Measurements from ENCODE around the gene PPM1E.
"Not testable (repeated sequence)": the region's sequence is repeated elsewhere in the genome, so short reads cannot be mapped to it uniquely, and the experiment has no call there.

Gene PPM1E

GRCh38 chr17:58829172-58829637 lies 73.6 kb downstream of the PPM1E start:
- no peak for DNase-seq (ENCODE audit: low spot score)

GRCh38 chr17:58831780-58832179 lies 76.1 kb downstream of the PPM1E start:
- no peak for TF ChIP-seq CTCF (IDR thresholded peaks at IDR 0.05; ENCODE audit: extremely low read depth, insufficient read depth, missing control alignments)
- in situ Hi-C loops (cut with MboI; ENCODE audit: low pct_unique_long_range_greater_than_20kb, low sequenced_read_pairs, unreplicated experiment) = no loop called here
- DNase-seq (ENCODE audit: low spot score) = no peak

More at GRCh38 chr17:58829172-58829637, 73.6 kb downstream of the PPM1E start:
- in situ Hi-C loops (cut with MboI; ENCODE audit: low pct_unique_long_range_greater_than_20kb, low sequenced_read_pairs, unreplicated experiment) = no loop called here
- no peak for TF ChIP-seq CTCF (IDR thresholded peaks at IDR 0.05; ENCODE audit: extremely low read depth, insufficient read depth, missing control alignments)

GRCh38 chr17:58832514-58832913 lies 76.9 kb downstream of the PPM1E start:
- TF ChIP-seq CTCF (IDR thresholded peaks at IDR 0.05; ENCODE audit: extremely low read depth, insufficient read depth, missing control alignments) = no peak
- in situ Hi-C loops (cut with MboI; ENCODE audit: low pct_unique_long_range_greater_than_20kb, low sequenced_read_pairs, unreplicated experiment) = no loop called here
- no peak for DNase-seq (ENCODE audit: low spot score)

GRCh38 chr17:58837699-58838098 lies 82.0 kb downstream of the PPM1E start:
- no peak for TF ChIP-seq CTCF (IDR thresholded peaks at IDR 0.05; ENCODE audit: extremely low read depth, insufficient read depth, missing control alignments)
- in situ Hi-C loops (cut with MboI; ENCODE audit: low pct_unique_long_range_greater_than_20kb, low sequenced_read_pairs, unreplicated experiment) = no loop called here

GRCh38 chr17:58840820-58841612 lies 85.4 kb downstream of the PPM1E start:
- in situ Hi-C loops (cut with MboI; ENCODE audit: low pct_unique_long_range_greater_than_20kb, low sequenced_read_pairs, unreplicated experiment) = no loop called here
- DNase-seq (ENCODE audit: low spot score) = no peak
- TF ChIP-seq CTCF (IDR thresholded peaks at IDR 0.05; ENCODE audit: extremely low read depth, insufficient read depth, missing control alignments) = no peak

More at GRCh38 chr17:58837699-58838098, 82.0 kb downstream of the PPM1E start:
- no peak for DNase-seq (ENCODE audit: low spot score)

- not testable (repeated sequence) for DNase-seq (ENCODE audit: low spot score)
Observed at GRCh38 chr17:58846413-58846812, 90.8 kb downstream of the PPM1E start.

GRCh38 chr17:58850106-58850505 lies 94.5 kb downstream of the PPM1E start:
- DNase-seq (ENCODE audit: low spot score); in situ Hi-C loops (cut with MboI; ENCODE audit: low pct_unique_long_range_greater_than_20kb, low sequenced_read_pairs, unreplicated experiment): not testable (repeated sequence)

More at GRCh38 chr17:58846413-58846812, 90.8 kb downstream of the PPM1E start:
- in situ Hi-C loops (cut with MboI; ENCODE audit: low pct_unique_long_range_greater_than_20kb, low sequenced_read_pairs, unreplicated experiment) = not testable (repeated sequence)

Measured in GM13977 (cell line).